ENCODE data around the gene KCTD17.

GRCh38 chr22:37033605-37034430 is 17.7 kb upstream of the KCTD17 start:
- no peak for TF ChIP-seq CTCF (conservative IDR thresholded peaks at IDR 0.05 in 1 of 2, IDR thresholded peaks at IDR 0.05 in 1 of 2; ENCODE audit: low read depth in 1 of 2, low read length in 2 of 2)
- no peak for TF ChIP-seq EZH2 (IDR thresholded peaks at IDR 0.05; ENCODE audit: low read length, missing control alignments)
